ENCODE measurements around the gene C19orf47.

C19orf47 gene

GRCh38 chr19:40280608-40281221 lies 67.5 kb downstream of the C19orf47 start:
- DNase-seq = no peak

GRCh38 chr19:40279761-40280607 lies 68.2 kb downstream of the C19orf47 start:
- DNase-seq = no peak

- no peak for DNase-seq
Observed at GRCh38 chr19:40279120-40279551, 69.1 kb downstream of the C19orf47 start.

- DNase-seq = no peak
Observed at GRCh38 chr19:40278361-40279035, 69.7 kb downstream of the C19orf47 start.

- DNase-seq = no peak
Observed at GRCh38 chr19:40277356-40278059, 70.7 kb downstream of the C19orf47 start.

- DNase-seq = no peak
Observed at GRCh38 chr19:40274585-40275544, 73.3 kb downstream of the C19orf47 start.

GRCh38 chr19:40273469-40274360 lies 74.5 kb downstream of the C19orf47 start:
- no peak for DNase-seq

- no peak for DNase-seq
Observed at GRCh38 chr19:40272261-40272660, 75.9 kb downstream of the C19orf47 start.

- DNase-seq = no peak
Observed at GRCh38 chr19:40271706-40272105, 76.5 kb downstream of the C19orf47 start.

GRCh38 chr19:40270362-40271089 lies 77.7 kb downstream of the C19orf47 start:
- no peak for DNase-seq
